ENCODE results near the gene MYL6B.
"Not testable (repeated sequence)": the region's sequence is repeated elsewhere in the genome, so short reads cannot be mapped to it uniquely, and the experiment has no call there.

The MYL6B gene

GRCh38 chr12:56151672-56152131 is 685 bp upstream of the MYL6B start:
- peak in 18 of 56 donors; percentile 8 to 67 (median 46) for DNase-seq

- DNase-seq, result peak in 1 of 56 donors; percentile 29
Measured at GRCh38 chr12:56152756-56153677, 630 bp downstream of the MYL6B start.

- DNase-seq, result no peak
Measured at GRCh38 chr12:56153678-56154065, 1.3 kb downstream of the MYL6B start.

GRCh38 chr12:56154246-56154771 is 1.9 kb downstream of the MYL6B start:
- no peak for DNase-seq

- DNase-seq, result no peak
Measured at GRCh38 chr12:56154818-56155217, 2.4 kb downstream of the MYL6B start.

- no peak for DNase-seq
Measured at GRCh38 chr12:56155256-56155845, 3.0 kb downstream of the MYL6B start.

- not testable (repeated sequence) for DNase-seq
Measured at GRCh38 chr12:56156464-56157200, 4.2 kb downstream of the MYL6B start.

- peak in 43 of 56 donors; percentile 27 to 81 (median 59) for DNase-seq
Measured at GRCh38 chr12:56157201-56158028, 5.0 kb downstream of the MYL6B start.

GRCh38 chr12:56158029-56158925 is 5.9 kb downstream of the MYL6B start, which contains the start of gene MYL6:
TSS of gene MYL6 (plus strand) at chr12:56158359. CDS start at chr12:56158402, 43 bp downstream.
- peak in 55 of 56 donors; percentile 55 to 100 (median 92) for DNase-seq

GRCh38 chr12:56158926-56159461 is 6.6 kb downstream of the MYL6B start:
- DNase-seq, result peak in 28 of 56 donors; percentile 5 to 59 (median 22)

GRCh38 chr12:56159482-56160192 is 7.2 kb downstream of the MYL6B start:
- no peak for DNase-seq

GRCh38 chr12:56160193-56160763 is 7.9 kb downstream of the MYL6B start:
- no peak for DNase-seq

- DNase-seq, result no peak
Measured at GRCh38 chr12:56160894-56161689, 8.7 kb downstream of the MYL6B start.

GRCh38 chr12:56161690-56162351 is 9.4 kb downstream of the MYL6B start:
- no peak for DNase-seq

- no peak for DNase-seq
Measured at GRCh38 chr12:56162468-56163290, 10.3 kb downstream of the MYL6B start.
